ENCODE data around the gene RGMA. TPM values are rescaled to one million over a fixed set of nuclear protein-coding genes. Genes with fewer than 3 reads are reported as not detected.

Gene RGMA
- total and polyA plus RNA-seq, 10 of the 15 experiments (the other 5 are each of a cell fraction or from before 2014, with no cell fraction given), result not detected

DNA sequence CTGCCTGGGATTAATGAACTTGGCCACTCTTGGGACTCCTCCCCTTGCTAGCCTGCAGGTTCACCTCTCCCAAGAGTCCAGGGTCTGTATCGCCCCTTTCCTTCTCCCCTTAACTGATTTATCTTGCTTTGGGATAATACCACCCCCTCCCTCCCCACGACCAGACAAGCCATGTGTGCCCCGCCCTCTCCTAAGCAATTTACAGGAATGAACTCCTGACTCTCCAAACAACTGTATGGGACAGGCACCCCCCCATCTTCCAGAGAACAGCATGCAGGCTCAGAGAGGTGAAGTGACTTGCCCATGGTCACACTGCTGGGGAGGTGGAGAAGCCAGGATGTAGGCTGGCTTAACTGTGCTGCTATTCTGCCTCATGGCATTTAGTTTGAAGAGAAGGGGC, 46.8 kb downstream of the RGMA start (continued):
- TF ChIP-seq NR2C1 (IDR thresholded peaks at IDR 0.05) (no peak), NFYB (IDR thresholded peaks at IDR 0.05; ENCODE audit: insufficient read depth, low read depth, low read length) (no peak)

DNA sequence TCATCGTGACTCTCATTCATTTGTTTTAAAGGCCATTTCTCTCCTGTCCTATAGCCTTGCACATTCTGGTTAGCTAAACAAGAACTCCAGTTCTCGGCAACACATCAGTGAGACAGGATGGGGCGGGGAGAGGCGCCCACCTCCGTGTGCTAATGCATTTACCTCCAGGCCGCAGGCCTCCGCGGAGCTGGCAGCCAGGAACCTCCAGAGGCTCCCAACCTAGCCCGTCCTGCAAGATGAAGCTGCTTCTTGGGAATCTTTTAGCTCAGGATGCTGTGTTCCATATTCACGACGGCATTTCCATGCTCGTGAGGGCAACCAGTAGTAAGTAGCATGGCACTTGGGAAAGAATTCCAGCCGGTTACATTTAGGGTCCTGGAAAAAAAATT, 47.9 kb downstream of the RGMA start:
- ChIA-PET POLR2A (no interaction called here), CTCF (interaction anchor here (0.6 to 1.8 kb wide), 3 partner anchors 11 to 1078 kb away, joined by 3 to 7 read pairs (median 4); no protein-coding TSS in a partner anchor), RAD21 (ENCODE audit: unreplicated experiment) (no interaction called here), SMC1A (ENCODE audit: uncharacterized antibody, unreplicated experiment) (no interaction called here)
- intact Hi-C loops (cut with micrococcal nuclease; ENCODE audit: unreplicated experiment), result no loop called here
- BruUV-seq (replicated peaks), result no TSS peak
- no peaks in the 10 kb centered on the region for H3K9me3 ChIP-seq (replicated peaks; ENCODE audit: control insufficient read depth, insufficient read depth, low read length)
- TF ChIP-seq STAT3 (IDR thresholded peaks at IDR 0.05; ENCODE audit: low read depth, low read length), result no peak
- no peak for TF ChIP-seq NR2F1 (conservative IDR thresholded peaks at IDR 0.05)
- no peak for TF ChIP-seq CHD2 (IDR thresholded peaks at IDR 0.05; ENCODE audit: borderline replicate concordance, low read depth, low read length)
- TF ChIP-seq ZNF217 (IDR thresholded peaks at IDR 0.05), result no peak
- TF ChIP-seq, protein P1, sequence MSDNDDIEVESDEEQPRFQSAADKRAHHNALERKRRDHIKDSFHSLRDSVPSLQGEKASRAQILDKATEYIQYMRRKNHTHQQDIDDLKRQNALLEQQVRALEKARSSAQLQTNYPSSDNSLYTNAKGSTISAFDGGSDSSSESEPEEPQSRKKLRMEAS (IDR thresholded peaks at IDR 0.05; ENCODE audit: low read depth, low read length), result no peak
- no peak for TF ChIP-seq MYC (IDR thresholded peaks at IDR 0.05; ENCODE audit: insufficient read depth, insufficient read length, insufficient replicate concordance, low read length, severe bottlenecking)
- TF ChIP-seq PAX8 (IDR thresholded peaks at IDR 0.05), result no peak
- TF ChIP-seq, protein P2, sequence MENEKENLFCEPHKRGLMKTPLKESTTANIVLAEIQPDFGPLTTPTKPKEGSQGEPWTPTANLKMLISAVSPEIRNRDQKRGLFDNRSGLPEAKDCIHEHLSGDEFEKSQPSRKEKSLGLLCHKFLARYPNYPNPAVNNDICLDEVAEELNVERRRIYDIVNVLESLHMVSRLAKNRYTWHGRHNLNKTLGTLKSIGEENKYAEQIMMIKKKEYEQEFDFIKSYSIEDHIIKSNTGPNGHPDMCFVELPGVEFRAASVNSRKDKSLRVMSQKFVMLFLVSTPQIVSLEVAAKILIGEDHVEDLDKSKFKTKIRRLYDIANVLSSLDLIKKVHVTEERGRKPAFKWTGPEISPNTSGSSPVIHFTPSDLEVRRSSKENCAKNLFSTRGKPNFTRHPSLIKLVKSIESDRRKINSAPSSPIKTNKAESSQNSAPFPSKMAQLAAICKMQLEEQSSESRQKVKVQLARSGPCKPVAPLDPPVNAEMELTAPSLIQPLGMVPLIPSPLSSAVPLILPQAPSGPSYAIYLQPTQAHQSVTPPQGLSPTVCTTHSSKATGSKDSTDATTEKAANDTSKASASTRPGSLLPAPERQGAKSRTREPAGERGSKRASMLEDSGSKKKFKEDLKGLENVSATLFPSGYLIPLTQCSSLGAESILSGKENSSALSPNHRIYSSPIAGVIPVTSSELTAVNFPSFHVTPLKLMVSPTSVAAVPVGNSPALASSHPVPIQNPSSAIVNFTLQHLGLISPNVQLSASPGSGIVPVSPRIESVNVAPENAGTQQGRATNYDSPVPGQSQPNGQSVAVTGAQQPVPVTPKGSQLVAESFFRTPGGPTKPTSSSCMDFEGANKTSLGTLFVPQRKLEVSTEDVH (IDR thresholded peaks at IDR 0.05; ENCODE audit: low read depth, partially characterized antibody), result no peak
- TF ChIP-seq CBFB (IDR thresholded peaks at IDR 0.05; ENCODE audit: low read depth), result no peak
- TF ChIP-seq RAD51 (IDR thresholded peaks at IDR 0.05), result no peak
- no peak for TF ChIP-seq TCF12 (IDR thresholded peaks at IDR 0.05; ENCODE audit: low read depth, low read length)
- TF ChIP-seq TBL1XR1 (IDR thresholded peaks at IDR 0.05; ENCODE audit: low read depth, low read length), result no peak
- TF ChIP-seq, protein P3, sequence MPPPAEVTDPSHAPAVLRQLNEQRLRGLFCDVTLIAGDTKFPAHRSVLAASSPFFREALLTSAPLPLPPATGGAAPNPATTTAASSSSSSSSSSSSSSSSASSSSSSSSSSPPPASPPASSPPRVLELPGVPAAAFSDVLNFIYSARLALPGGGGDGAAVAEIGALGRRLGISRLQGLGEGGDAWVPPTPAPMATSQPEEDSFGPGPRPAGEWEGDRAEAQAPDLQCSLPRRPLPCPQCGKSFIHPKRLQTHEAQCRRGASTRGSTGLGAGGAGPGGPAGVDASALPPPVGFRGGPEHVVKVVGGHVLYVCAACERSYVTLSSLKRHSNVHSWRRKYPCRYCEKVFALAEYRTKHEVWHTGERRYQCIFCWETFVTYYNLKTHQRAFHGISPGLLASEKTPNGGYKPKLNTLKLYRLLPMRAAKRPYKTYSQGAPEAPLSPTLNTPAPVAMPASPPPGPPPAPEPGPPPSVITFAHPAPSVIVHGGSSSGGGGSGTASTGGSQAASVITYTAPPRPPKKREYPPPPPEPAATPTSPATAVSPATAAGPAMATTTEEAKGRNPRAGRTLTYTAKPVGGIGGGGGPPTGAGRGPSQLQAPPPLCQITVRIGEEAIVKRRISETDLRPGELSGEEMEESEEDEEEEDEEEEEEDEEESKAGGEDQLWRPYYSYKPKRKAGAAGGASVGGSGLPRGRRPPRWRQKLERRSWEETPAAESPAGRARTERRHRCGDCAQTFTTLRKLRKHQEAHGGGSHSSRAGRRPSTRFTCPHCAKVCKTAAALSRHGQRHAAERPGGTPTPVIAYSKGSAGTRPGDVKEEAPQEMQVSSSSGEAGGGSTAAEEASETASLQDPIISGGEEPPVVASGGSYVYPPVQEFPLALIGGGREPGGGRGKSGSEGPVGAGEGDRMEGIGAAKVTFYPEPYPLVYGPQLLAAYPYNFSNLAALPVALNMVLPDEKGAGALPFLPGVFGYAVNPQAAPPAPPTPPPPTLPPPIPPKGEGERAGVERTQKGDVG (CRISPR knock-in tag; IDR thresholded peaks at IDR 0.05), result no peak
- TF ChIP-seq TAF1 (IDR thresholded peaks at IDR 0.05; ENCODE audit: borderline replicate concordance, low read depth, low read length), result no peak
- no peak for TF ChIP-seq ETV6 (conservative IDR thresholded peaks at IDR 0.05 in 1 of 2, IDR thresholded peaks at IDR 0.05 in 1 of 2; ENCODE audit: borderline replicate concordance in 1 of 2, low read depth in 1 of 2)
- in situ Hi-C loops (cut with MboI), result loop anchor here (25.0 kb wide), 1 partner anchor 1271 kb away; no protein-coding TSS in a partner anchor
- H2AFZ ChIP-seq (ENCODE audit: control insufficient read depth, low read depth, low read length), result no peak overlapping the region
- no peak overlapping the region for H3K4me2 ChIP-seq (ENCODE audit: control insufficient read depth, insufficient read depth)
- ATAC-seq, result no peak
- no peak for DNase-seq (ENCODE audit: low read depth, low spot score)
- H3K9ac ChIP-seq (ENCODE audit: control insufficient read depth, insufficient read depth, low read length), result no peak overlapping the region
- FAIRE-seq, result no peak
- H3K27ac ChIP-seq (ENCODE audit: control insufficient read depth, insufficient read depth), result no peak overlapping the region
- WGBS (ENCODE audit: insufficient coverage, insufficient replicate concordance, low lambda C conversion rate, missing lambda C conversion rate), result 51% methylated on average over 13 of the region's 13 CpGs
- no peaks in the 10 kb centered on the region for H3K36me3 ChIP-seq (ENCODE audit: control insufficient read depth in 2 of 2, insufficient read depth in 2 of 2, low read length in 1 of 2)
- no peaks in the 10 kb centered on the region for H3K27me3 ChIP-seq (replicated peaks in 1 of 2; ENCODE audit: control insufficient read depth in 2 of 2, insufficient read depth in 2 of 2, low read length in 1 of 2)
- H3K4me1 ChIP-seq (ENCODE audit: control insufficient read depth, insufficient read depth, low read length), result no peaks in the 10 kb centered on the region
- H3K79me2 ChIP-seq (ENCODE audit: control insufficient read depth, insufficient read depth, low read length), result no peaks in the 10 kb centered on the region
- H4K20me1 ChIP-seq (ENCODE audit: control insufficient read depth, insufficient read depth), result no peaks in the 10 kb centered on the region
- H3K4me3 ChIP-seq, result no peak overlapping the region

Measured in GM12878 (cell line).